GM03348 (cell line): Measurements from ENCODE around the gene HABP2.

Experiments
- DNase-seq: peaks from one replicate; pipeline ENCODE4 v3.0.0; 2012; ENCODE audit warnings: low spot score

HABP2 gene

GRCh38 chr10:113631684-113632367, 79.0 kb downstream of the HABP2 start:
- DNase-seq, result no peak
